CD4-positive, alpha-beta T cell treated with Interleukin-10 for 1 hour (primary cell): ENCODE results near the gene ALS2.

Experiments used
- DNase-seq: peaks from one replicate; pipeline ENCODE4 v3.0.0-alpha.2; 2020

ALS2 gene

DNA sequence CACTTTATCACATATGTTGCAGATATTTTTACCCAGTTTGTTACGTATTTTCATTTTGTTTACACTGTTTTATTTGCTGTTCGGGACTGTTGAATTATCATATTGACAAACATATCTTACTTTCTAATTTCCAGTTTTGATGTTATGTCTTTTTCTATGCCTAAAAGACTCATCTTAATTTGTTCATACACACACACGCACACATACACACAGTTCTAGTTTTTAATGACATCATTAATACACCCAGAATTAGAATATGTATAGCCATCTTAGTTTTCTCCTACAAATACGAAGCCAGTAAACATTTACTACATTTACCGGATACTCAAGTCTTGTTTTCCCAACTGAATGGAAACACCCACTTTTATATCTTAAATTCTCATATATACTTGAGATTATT lies 29.2 kb downstream of the ALS2 start:
- DNase-seq: no peak

GRCh38 chr2:201746551-201746950 lies 34.2 kb downstream of the ALS2 start:
- DNase-seq: no peak

DNA sequence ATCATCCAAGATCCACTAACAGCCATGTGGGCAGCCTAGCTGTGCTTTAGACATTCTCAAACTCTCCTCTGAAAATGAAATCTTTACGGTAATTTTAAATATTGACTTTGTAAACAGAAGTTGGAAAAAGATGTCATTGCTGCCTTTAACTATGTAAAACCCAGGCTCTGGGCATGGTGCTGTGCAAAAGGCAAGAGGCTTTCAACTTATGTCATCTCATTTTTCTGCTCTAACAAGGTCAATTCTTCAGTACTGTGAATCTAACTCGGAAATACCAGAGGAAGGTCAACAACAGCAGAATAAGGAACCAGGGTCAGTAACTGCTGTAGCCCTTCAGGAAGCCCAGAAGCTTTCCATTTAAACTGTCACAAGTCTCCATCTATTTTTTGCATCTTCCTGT lies 45.2 kb downstream of the ALS2 start:
- DNase-seq: no peak

GRCh38 chr2:201734111-201734510 lies 46.6 kb downstream of the ALS2 start:
- no peak for DNase-seq

GRCh38 chr2:201733544-201733943 lies 47.2 kb downstream of the ALS2 start:
- no peak for DNase-seq

DNA sequence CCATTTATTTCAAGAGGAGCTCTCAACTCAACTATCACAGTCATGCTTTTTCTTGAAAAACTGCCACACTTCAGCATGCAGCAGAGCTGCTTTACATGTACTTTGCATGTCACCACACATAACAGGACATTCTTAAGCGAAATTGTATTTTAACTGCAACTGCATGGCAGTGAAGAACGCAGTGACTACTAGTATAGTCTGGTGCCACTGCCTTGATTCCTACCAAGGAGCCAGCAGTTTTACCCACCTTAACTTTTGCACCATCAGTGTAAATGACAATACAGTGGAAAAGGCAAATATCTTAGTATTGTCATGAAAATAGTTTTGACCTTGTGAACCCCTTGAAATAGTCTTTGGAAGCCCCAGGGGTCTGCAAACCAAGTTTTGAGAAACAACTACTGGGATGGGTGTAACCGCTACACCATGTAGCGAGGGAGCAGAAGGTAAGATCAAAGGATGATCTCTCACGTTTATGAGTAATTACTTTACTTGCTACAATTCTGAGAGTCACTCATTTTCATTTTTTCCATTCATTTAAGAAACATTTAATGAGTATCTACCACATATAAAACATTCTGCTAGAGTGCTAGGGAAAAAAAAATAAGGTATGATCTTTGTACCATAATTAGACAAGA lies 50.0 kb downstream of the ALS2 start:
- no peak for DNase-seq

DNA sequence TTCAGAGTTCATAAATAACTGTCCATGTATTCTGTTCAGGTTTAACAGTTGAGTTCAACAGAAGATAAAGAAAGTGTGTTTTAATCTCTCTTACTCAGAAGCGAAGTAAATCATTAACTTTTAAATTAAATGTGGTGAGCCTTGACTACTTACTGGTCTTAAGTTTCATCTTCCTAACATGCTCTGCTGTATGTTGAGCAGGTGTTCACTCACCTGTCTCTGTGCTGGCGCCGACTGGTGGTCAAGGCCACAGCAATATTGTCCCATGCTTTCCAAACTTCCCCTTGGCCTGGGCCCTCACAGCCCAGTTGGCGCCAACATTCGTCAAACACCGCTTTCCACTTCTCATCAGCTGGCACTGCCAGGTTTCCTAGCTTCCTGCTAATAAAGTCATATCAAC lies 65.3 kb downstream of the ALS2 start:
- DNase-seq: no peak

GRCh38 chr2:201712726-201713125 lies 68.0 kb downstream of the ALS2 start:
- DNase-seq: no peak

- no peak for DNase-seq
These were observed 71.0 kb downstream of the ALS2 start for GRCh38 chr2:201709747-201710146.

- DNase-seq: no peak
These were observed 71.7 kb downstream of the ALS2 start for GRCh38 chr2:201709049-201709448.

- DNase-seq: no peak
These were observed 73.0 kb downstream of the ALS2 start for GRCh38 chr2:201707753-201708152.

DNA sequence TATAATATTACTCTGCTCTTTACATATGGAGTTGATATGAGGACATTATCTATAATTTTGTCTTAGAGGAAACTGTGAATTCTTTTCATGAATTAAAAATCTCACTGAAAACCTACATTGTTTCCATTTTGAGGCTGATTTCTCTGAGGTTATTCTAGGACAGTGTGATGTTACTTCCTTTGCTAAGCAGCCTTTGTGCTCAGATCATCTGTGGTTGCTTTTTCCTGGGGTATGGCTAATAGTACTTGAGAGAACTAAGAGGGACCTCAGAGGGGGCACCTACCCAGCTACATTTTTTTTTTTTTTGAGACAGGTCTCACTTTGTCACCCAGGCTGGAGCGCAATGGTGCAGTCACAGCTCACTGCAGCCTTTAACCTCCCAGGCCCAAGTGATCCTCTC lies 73.6 kb downstream of the ALS2 start:
- no peak for DNase-seq

GRCh38 chr2:201704536-201704935 lies 76.2 kb downstream of the ALS2 start:
- DNase-seq: no peak

- DNase-seq: no peak
These were observed 79.1 kb downstream of the ALS2 start for GRCh38 chr2:201701646-201702045.

DNA sequence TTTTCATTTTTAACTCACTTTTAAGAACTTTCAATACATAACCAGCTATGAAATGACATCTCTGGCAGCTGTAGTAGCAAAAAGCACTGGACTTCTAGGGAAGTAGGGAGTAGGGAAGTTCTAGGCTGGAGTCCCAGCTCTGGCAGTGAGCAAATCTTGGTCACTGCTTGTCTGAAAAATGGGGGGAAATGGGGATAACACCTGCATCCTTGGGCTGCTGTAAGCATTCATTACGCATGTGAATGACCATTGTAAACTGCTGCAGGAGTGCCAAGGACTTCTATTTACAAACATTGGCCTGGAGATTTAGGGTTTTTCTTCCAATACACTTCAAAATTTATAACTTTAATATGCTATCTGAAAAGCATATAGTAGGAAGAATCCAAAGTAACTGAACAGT lies 81.3 kb downstream of the ALS2 start:
- DNase-seq: no peak

DNA sequence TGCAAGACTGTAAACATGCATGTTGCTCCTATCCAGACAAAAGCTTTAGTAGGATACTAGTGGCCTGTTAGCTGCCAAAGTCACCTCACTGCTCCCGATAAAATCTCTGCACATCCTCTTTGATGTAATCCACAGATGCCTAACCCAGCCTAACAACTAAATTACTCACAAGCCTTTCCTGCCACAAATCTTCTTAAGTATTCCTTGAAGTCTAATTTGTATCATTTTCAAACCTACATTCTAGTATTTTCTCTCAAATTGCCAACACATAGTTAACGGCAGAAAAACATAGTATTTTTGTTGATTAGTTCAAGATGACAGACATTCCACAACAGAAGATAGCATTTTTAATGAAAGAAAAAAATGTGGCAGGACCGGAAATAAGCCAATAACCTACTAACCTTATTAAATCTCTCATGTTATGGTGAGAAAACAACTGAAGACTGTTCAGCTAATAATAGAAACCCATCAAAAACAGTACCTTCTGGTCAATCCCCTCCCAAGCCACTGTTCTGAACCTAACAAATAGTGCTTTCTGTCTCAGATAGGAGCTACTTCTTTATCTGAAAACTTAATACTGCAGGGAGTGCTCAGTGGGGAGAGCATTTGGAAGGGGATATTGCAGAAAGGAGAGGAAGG lies 82.0 kb downstream of the ALS2 start, which contains the start of gene MPP4:
MPP4 (minus strand) TSS at position 57 of the 639 bp plus-strand sequence. CDS start 4,690 bp downstream, outside the sequence.
- no peak for DNase-seq

DNA sequence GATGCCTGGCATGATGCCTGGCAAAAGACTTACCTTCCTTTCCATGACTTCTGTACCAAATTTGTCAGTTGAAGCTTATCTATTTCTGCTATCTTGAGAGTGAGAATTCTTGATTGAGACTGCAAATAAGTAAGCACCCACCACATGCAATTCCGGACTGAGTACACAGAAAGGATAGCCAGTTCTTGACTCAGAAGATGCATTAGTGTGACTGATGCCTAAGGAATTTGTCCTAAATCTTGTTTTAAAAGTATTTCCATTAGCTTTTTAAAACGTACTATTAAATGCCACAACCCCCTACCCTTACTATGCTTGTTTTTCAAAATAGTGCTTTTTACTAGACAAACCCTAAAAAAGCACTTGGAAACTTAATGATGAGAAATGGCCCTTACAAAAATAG lies 82.8 kb downstream of the ALS2 start:
- DNase-seq: no peak

DNA sequence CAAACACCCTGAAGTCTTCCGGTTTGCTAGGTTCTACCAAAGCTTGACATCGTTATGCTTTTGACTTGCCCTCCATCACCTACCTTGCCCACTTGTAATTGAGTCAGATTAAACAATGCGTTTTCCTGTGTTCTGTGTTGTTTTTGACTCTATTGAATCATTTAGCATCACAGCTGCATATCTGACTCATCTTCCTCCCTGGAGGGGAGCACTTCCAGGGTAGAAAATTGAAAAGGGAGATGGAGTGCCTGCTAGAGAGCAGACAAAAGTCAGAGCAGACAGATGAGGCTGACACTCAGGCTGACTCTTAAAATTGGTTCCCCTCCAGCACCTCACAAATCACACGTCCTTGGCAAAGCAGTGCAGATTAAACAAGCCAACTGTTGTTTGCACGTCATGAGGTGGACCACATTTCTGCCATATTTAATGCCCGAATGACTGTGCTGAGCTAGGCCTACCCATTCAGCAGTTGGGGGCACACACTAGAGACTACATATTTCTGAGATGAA lies 84.5 kb downstream of the ALS2 start:
- DNase-seq: no peak

GRCh38 chr2:201685156-201685555 lies 95.6 kb downstream of the ALS2 start:
- no peak for DNase-seq

- DNase-seq: no peak
These were observed 100.0 kb downstream of the ALS2 start for GRCh38 chr2:201680743-201681142.

GRCh38 chr2:201678401-201678800 lies 102.3 kb downstream of the ALS2 start:
- no peak for DNase-seq

GRCh38 chr2:201675454-201675853 lies 105.3 kb downstream of the ALS2 start:
- DNase-seq: no peak

GRCh38 chr2:201674794-201675193 lies 105.9 kb downstream of the ALS2 start:
- DNase-seq: no peak

DNA sequence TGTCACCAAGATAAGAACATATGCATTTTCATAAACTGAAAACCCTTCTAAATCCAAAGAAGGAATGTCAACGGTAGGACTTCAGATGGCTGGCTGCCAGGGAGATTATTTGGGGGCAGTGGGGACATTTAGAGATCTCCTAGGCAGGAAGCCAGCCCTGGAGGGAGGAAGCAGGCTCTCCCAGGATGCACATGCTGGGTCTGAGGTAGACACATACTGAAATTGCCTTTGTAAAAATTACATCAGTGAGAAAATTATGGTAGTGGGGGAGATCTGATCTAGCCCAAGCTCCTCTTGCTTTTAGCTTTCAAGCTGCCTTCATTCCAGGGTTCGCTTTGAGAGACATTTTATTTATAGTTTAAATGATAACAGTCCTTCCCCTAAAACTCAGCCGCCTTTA lies 106.4 kb downstream of the ALS2 start:
- DNase-seq: no peak

DNA sequence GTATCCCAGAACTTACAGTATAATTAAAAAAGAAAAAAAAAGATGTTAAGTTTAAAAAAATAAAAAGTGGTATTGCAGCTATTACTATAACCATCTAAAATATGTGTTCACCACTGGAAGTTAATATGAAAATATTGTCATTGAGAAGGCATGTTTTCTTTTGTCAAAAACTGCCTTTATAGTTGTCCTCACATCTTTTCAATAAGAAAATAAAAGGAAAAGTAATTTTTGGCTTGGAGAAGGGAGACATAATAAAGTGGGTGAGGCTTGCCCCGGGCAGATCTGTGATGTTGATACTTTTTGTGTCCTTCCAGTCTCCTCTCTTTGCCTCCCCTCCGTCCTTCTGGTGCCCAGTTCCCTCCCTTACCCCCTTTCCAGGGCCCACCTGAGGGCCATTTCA lies 107.2 kb downstream of the ALS2 start:
- DNase-seq: no peak
